ENCODE data around the gene TMEM236. TPM values are rescaled to one million over a fixed set of nuclear protein-coding genes. Genes with fewer than 3 reads are reported as not detected.

TMEM236 gene
- total RNA-seq, 4 donors from 2014 or later, result 0.16 to 1.6 (median 0.63) TPM

- Histone ChIP-seq H3K36me3 (no peaks in the 10 kb centered on the region), H3K27ac (no peak overlapping the region), H3K4me3 (no peak overlapping the region), H3K9me3 (no peaks in the 10 kb centered on the region), H3K27me3 (no peaks in the 10 kb centered on the region), H3K4me1 (peaks cover 0 to 10% (median 0%) of the 10 kb centered on the region in 3 donors)
- 73 to 79% methylated on average over 1 of the region's 1 CpG for WGBS, 2 donors (ENCODE audit: low coverage in 1 of 2)
- no peak for ATAC-seq
- no peak for TF ChIP-seq POLR2AphosphoS5 (IDR thresholded peaks at IDR 0.05)
- TF ChIP-seq POLR2A (IDR thresholded peaks at IDR 0.05), result no peak
- TF ChIP-seq CTCF (IDR thresholded peaks at IDR 0.05), result no peak
- TF ChIP-seq EP300 (IDR thresholded peaks at IDR 0.05), result no peak
These were observed 11.3 kb upstream of the TMEM236 start for GRCh38 chr10:17740668-17741067.

GRCh38 chr10:17742918-17743317 is 9.1 kb upstream of the TMEM236 start:
- H3K27me3 ChIP-seq, result no peaks in the 10 kb centered on the region
- TF ChIP-seq CTCF (IDR thresholded peaks at IDR 0.05) (peak; percentile 82 to 96 (median 89)), POLR2A (IDR thresholded peaks at IDR 0.05) (no peak)
- no peak for ATAC-seq
- no peaks in the 10 kb centered on the region for H3K36me3 ChIP-seq
- no peak overlapping the region for H3K4me3 ChIP-seq
- H3K4me1 ChIP-seq, result peaks cover 0 to 7% (median 0%) of the 10 kb centered on the region in 3 donors
- no peak overlapping the region for H3K27ac ChIP-seq
- H3K9me3 ChIP-seq, result no peaks in the 10 kb centered on the region
- 5 to 21% methylated on average over 7 to 14 of the region's 14 CpGs for WGBS, 2 donors (ENCODE audit: low coverage in 1 of 2)

GRCh38 chr10:17743437-17743836 is 8.6 kb upstream of the TMEM236 start:
- TF ChIP-seq EP300 (IDR thresholded peaks at IDR 0.05) (no peak), POLR2A (IDR thresholded peaks at IDR 0.05) (no peak), POLR2AphosphoS5 (IDR thresholded peaks at IDR 0.05) (no peak), CTCF (IDR thresholded peaks at IDR 0.05) (no peak)
- WGBS, 2 donors (ENCODE audit: low coverage in 1 of 2), result 90% methylated on average over 1 of the region's 3 CpGs; no CpG with 5 or more reads in 1 of the 2 donors
- H3K4me1 ChIP-seq, result peaks cover 0 to 7% (median 0%) of the 10 kb centered on the region in 3 donors
- no peak overlapping the region for H3K4me3 ChIP-seq
- H3K27ac ChIP-seq, result no peak overlapping the region
- no peaks in the 10 kb centered on the region for H3K36me3 ChIP-seq
- no peaks in the 10 kb centered on the region for H3K9me3 ChIP-seq
- ATAC-seq, result no peak
- no peaks in the 10 kb centered on the region for H3K27me3 ChIP-seq

- WGBS, 2 donors (ENCODE audit: low coverage in 1 of 2), result 69 to 76% methylated on average over 5 to 6 of the region's 6 CpGs
- H3K27ac ChIP-seq, result peak overlapping the region in 2 of 4 donors; percentile 20 to 41
- peak; percentile 49 for ATAC-seq
- TF ChIP-seq EP300 (IDR thresholded peaks at IDR 0.05) (no peak), POLR2AphosphoS5 (IDR thresholded peaks at IDR 0.05) (no peak), CTCF (IDR thresholded peaks at IDR 0.05) (no peak), POLR2A (IDR thresholded peaks at IDR 0.05) (no peak)
- no peaks in the 10 kb centered on the region for H3K27me3 ChIP-seq
- no peaks in the 10 kb centered on the region for H3K36me3 ChIP-seq
- no peak overlapping the region for H3K4me3 ChIP-seq
- no peaks in the 10 kb centered on the region for H3K9me3 ChIP-seq
- H3K4me1 ChIP-seq, result peaks cover 0 to 7% (median 0%) of the 10 kb centered on the region in 3 donors
These were observed 7.6 kb upstream of the TMEM236 start for GRCh38 chr10:17744341-17744861.

GRCh38 chr10:17747883-17748550 is 4.0 kb upstream of the TMEM236 start:
- Histone ChIP-seq H3K4me3 (no peak overlapping the region), H3K9me3 (no peaks in the 10 kb centered on the region), H3K4me1 (peaks cover 0 to 2% (median 0%) of the 10 kb centered on the region in 3 donors), H3K27me3 (no peaks in the 10 kb centered on the region), H3K27ac (no peak overlapping the region), H3K36me3 (no peaks in the 10 kb centered on the region)
- ATAC-seq, result no peak
- no peak for TF ChIP-seq POLR2AphosphoS5 (IDR thresholded peaks at IDR 0.05)
- no peak for TF ChIP-seq CTCF (IDR thresholded peaks at IDR 0.05)
- TF ChIP-seq EP300 (IDR thresholded peaks at IDR 0.05), result no peak
- TF ChIP-seq POLR2A (IDR thresholded peaks at IDR 0.05), result no peak
- WGBS, 2 donors (ENCODE audit: low coverage in 1 of 2), result 81 to 85% methylated on average over 6 to 7 of the region's 10 CpGs

Measured in gastroesophageal sphincter (tissue), 4 donors.